GM10248 (cell line): ENCODE data around the gene SLC35F3.

Source experiments
- CTCF ChIA-PET: fragments of 300-600 bp; sonication (Branson Sonifier 250); formaldehyde crosslinking; extraction: SDS; loops from one replicate; lab custom pipeline; 2021; ENCODE audit warnings: antibody characterized with exemption; lab: Yijun Ruan, JAX
- POLR2A ChIA-PET: fragments of 350-650 bp; sonication (Branson Sonifier 250); formaldehyde crosslinking; extraction: SDS; loops from one replicate; lab custom pipeline; 2020; ENCODE audit warnings: antibody characterized with exemption; lab: Yijun Ruan, JAX
- DNase-seq: peaks from one replicate; pipeline ENCODE4 v3.0.0; 2012; ENCODE audit errors: extremely low spot score
- CTCF ChIP-seq: IDR thresholded peaks from 2 replicates; pipeline ENCODE4 v1.5.1; 2012; ENCODE audit warnings: mild to moderate bottlenecking, low read depth; ENCODE audit errors: extremely low read depth, missing control alignments, control extremely low read depth

The SLC35F3 gene

DNA sequence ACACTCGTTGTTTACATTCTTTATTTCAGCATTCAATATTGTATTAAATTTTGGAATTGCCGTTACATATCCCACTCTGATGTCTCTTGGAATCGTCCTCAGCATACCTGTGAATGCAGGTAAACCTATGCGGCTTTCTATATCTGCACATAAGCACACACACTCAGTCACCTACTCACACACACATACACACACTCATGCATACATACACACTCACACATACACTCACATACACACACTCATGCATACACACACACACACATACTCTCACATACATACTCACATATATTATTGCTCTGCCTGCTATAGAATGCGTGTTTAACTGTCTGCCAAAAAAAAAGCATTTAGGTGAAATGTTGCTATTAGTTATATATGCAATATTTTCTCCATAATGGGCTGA is 415.6 kb downstream of the SLC35F3 start:
- TF ChIP-seq CTCF = no peak
- no peak for DNase-seq
- POLR2A ChIA-PET = no interaction called here
- CTCF ChIA-PET = interaction anchor here (2.0 to 2.8 kb wide), 2 partner anchors 10 to 107 kb away, joined by 6 to 20 read pairs; no protein-coding TSS in a partner anchor

DNA sequence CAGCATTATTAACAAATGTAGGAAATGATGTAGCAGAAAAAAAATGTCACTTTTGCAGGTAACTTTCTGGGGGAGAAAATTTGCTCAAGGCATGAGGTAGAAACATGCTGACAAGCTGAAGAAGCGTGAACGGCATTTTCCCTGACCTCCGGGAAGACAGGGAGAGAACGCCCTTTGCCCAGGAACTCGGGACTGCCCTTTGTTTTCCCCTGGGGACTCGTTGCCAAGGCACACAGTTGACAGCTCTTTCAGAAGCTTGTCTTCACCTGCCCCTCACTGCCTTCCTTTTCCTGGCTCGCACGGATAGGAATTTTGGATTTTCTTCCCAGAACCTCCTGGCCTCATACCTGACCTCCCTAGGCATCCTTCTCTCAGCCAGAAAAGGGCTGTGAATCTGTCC is 416.1 kb downstream of the SLC35F3 start:
- DNase-seq = no peak
- CTCF ChIA-PET = no interaction called here
- no peak for TF ChIP-seq CTCF
- POLR2A ChIA-PET = no interaction called here

GRCh38 chr1:234321231-234321630 is 416.8 kb downstream of the SLC35F3 start:
- TF ChIP-seq CTCF = no peak
- ChIA-PET POLR2A (no interaction called here), CTCF (no interaction called here)
- DNase-seq = no peak

- TF ChIP-seq CTCF = no peak
- POLR2A ChIA-PET = no interaction called here
- CTCF ChIA-PET = no interaction called here
- DNase-seq = no peak
Measured at GRCh38 chr1:234322097-234322496, 417.6 kb downstream of the SLC35F3 start.

DNA sequence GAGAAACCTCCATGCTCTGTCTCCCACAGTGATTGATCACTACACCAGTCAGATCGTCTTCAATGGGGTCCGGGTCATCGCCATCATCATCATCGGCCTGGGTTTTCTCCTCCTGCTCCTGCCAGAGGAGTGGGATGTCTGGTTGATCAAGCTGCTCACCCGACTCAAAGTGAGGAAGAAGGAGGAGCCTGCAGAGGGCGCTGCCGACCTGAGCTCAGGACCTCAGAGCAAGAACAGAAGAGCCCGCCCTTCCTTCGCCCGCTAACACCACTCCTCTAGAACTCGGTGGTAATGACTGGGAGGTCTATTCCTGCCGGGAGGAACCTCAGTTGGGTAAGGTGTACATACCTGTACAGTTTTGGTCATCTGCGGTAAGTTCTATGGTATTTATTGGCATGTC is 418.5 kb downstream of the SLC35F3 start:
- ChIA-PET CTCF (interaction anchor here (0.7 to 10.2 kb wide), 9 partner anchors 8 to 199 kb away, joined by 3 to 130 read pairs (median 3); partner anchors contain the start of gene TARBP1), POLR2A (no interaction called here)
- DNase-seq = peak; percentile 38
- TF ChIP-seq CTCF = peak; percentile 39

DNA sequence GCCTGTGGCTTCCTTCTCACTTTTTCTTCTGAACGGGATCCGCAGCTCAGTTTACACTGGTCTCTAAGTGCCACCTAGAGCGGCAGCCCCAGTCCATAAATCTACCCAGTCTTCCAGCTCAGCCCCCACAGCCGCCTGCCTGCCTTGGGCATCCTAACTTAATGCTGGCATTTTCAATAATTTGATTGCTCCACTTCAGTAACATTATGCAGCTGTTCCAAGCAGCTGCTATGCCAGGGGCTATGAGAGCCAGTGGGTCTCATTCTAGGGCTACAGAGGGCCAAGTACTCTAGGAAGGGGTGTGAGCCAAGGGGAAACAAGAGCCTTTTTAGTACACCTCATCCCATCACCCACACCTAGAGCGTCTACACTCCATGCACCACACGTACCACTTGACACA is 420.3 kb downstream of the SLC35F3 start:
- POLR2A ChIA-PET = no interaction called here
- no peak for DNase-seq
- no peak for TF ChIP-seq CTCF
- CTCF ChIA-PET = interaction anchor here (1.0 to 10.2 kb wide), 4 partner anchors 11 to 212 kb away, joined by 3 to 130 read pairs (median 10); no protein-coding TSS in a partner anchor

GRCh38 chr1:234325878-234326496 is 421.5 kb downstream of the SLC35F3 start:
- no peak for TF ChIP-seq CTCF
- POLR2A ChIA-PET = no interaction called here
- DNase-seq = no peak
- CTCF ChIA-PET = interaction anchor here (0.8 to 10.2 kb wide), 19 partner anchors 8 to 1053 kb away, joined by 3 to 130 read pairs (median 3); no protein-coding TSS in a partner anchor
